Articular chondrocyte of knee joint (primary cell): ENCODE measurements around the gene RPS6KL1. TPM values are rescaled to one million over a fixed set of nuclear protein-coding genes. Genes with fewer than 3 reads are reported as not detected.

Experiments
- total RNA-seq: library from RNA; depleted of rRNA; stranded (reverse); fragments of >200 nt; gene quantifications from 2 replicates; pipeline ENCODE4 v1.2.3, GENCODE V29; 2012

The RPS6KL1 gene
- total RNA-seq: 0.76 and 0.78 TPM in 2 replicates

GRCh38 chr14:74922752-74923401, at the start of gene RPS6KL1:
TSS of gene RPS6KL1 (minus strand) at chr14:74923260. CDS start at chr14:74921541, 1,719 bp downstream.

GRCh38 chr14:74955229-74956026, 32.4 kb upstream of the RPS6KL1 start, which contains the start of gene PGF:
TSS of gene PGF (minus strand) at chr14:74955597. CDS start at chr14:74955242, 355 bp downstream.

GRCh38 chr14:74881431-74882102, 41.5 kb downstream of the RPS6KL1 start, which contains the start of gene DLST:
TSS of gene DLST (plus strand) at chr14:74881916. CDS start at chr14:74881954, 38 bp downstream.

GRCh38 chr14:74875941-74876913, 46.8 kb downstream of the RPS6KL1 start, which contains the start of gene PROX2:
TSS of gene PROX2 (minus strand) at chr14:74876145. CDS start at chr14:74863834, 12,311 bp downstream.

Other genes with a start within 250 kb of the RPS6KL1 start
- 25.9 and 26.9 TPM in 2 replicates for gene AREL1, start 210.2 kb downstream of the RPS6KL1 start, total RNA-seq
- 49.4 and 68.9 TPM in 2 replicates for gene FCF1, start 210.1 kb downstream of the RPS6KL1 start, total RNA-seq
- 51.3 and 52.8 TPM in 2 replicates for gene YLPM1, start 159.9 kb downstream of the RPS6KL1 start, total RNA-seq
- gene PROX2, start 47.1 kb downstream of the RPS6KL1 start, total RNA-seq: not detected in 2 replicates
- gene DLST, start 41.3 kb downstream of the RPS6KL1 start, total RNA-seq: 64.5 and 78.0 TPM in 2 replicates
- gene PGF, start 32.3 kb upstream of the RPS6KL1 start, total RNA-seq: 7.4 and 30.1 TPM in 2 replicates
- gene EIF2B2, start 79.7 kb upstream of the RPS6KL1 start, total RNA-seq: 27.4 and 45.0 TPM in 2 replicates
- gene MLH3, start 128.2 kb upstream of the RPS6KL1 start, total RNA-seq: 34.9 and 38.8 TPM in 2 replicates
- gene ACYP1, start 140.8 kb upstream of the RPS6KL1 start, total RNA-seq: 10.6 and 10.9 TPM in 2 replicates
- gene ZC2HC1C, start 146.4 kb upstream of the RPS6KL1 start, total RNA-seq: 1.2 and 1.5 TPM in 2 replicates
- gene NEK9, start 203.8 kb upstream of the RPS6KL1 start, total RNA-seq: 55.9 and 65.6 TPM in 2 replicates